Skeletal muscle cell (primary cell): ENCODE measurements around the gene MT1E.
"Not testable (repeated sequence)": the region's sequence is repeated elsewhere in the genome, so short reads cannot be mapped to it uniquely, and the experiment has no call there.

Experiments
- DNase-seq: peaks from one replicate; pipeline ENCODE4 v3.0.0-alpha.2; 2010; ENCODE audit warnings: low read depth
- H3K4me3 ChIP-seq: 2 replicates; pipeline ENCODE4 v1.5.1; 2011; ENCODE audit warnings: low read depth, mild to moderate bottlenecking, control low read depth, low read length, moderate library complexity

The MT1E gene

GRCh38 chr16:56625140-56625942, at the start of gene MT1E:
MT1E (plus strand) TSS chr16:56625781; CDS start chr16:56625852, 71 bp downstream.
- H3K4me3 ChIP-seq, result peak within 1 kb of the TSS; percentile 72
- peak; percentile 49 for DNase-seq

DNA sequence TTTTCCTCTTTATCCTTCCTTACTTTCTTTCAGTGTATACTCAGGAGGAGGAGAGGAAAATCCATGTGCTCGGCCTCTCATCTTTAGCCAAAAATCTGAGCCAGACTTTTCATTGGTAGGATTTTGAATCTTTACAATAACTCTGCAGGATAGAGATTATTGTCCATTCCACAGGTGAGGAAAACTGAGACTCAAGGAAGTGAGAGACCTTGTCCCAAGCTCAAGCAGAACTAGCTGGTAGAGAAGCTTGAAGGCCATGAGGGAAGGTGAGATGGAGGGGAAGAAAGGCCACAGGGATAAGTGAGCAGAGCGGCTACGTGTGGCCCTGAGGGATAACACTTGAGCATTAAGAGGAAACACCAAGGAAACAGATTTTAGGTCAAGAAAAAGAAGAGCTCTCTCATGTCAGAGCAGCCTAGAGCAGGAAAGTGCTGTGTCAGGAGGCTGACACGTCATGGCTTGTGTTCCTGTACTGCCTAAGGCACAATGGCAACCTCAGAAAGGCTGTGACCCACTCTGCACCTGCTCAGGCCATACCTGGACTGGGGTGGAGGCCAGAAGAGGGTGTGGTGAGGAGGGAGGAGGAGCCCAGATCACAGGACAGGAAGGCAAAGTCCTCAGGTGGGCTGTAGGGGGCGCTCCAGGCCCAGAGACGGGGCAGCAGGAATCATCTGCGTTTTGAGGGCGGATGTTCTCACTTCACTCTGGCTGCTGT, 48.8 kb upstream of the MT1E start:
- DNase-seq, result no peak
- H3K4me3 ChIP-seq, result no peak overlapping the region

DNA sequence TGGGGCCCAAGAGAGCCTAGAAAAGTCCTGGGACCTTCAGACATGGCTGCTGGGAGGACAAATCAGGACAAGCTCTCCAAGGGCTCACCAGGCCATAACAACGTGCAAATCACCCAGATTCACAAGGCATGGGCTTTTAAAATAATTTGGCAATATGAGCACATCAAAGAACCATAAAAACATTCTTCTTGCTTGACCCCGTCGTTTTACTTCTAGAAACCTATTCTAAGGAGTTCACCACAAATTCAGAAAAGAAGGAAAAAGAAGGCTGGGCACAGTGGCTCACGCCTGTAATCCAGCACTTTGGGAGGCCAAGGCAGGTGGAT, 48.3 kb upstream of the MT1E start:
- DNase-seq, result no peak
- no peak overlapping the region for H3K4me3 ChIP-seq

- no peak for DNase-seq
- no peak overlapping the region for H3K4me3 ChIP-seq
Observed at GRCh38 chr16:56580391-56581048, 45.1 kb upstream of the MT1E start.

DNA sequence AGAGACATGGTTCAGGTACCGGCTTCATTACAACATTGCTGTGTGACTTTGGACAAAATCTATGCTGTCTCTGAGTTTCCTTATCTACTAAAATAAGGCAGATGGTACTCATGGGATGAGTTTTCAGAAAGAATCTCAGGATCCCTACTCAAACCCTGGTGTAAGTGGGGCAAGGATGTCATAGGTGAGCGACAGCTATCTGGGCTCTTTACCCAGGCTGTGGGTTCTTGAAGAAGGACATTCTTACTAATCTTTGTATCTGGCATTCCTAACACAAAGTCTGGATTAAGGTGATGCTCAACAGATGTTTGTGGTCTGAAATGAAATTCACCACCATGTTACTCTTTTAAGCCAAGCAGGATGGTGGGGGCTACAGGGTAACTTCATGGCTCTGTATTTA, 42.7 kb upstream of the MT1E start:
- not testable (repeated sequence) for DNase-seq, H3K4me3 ChIP-seq

- H3K4me3 ChIP-seq, result no peak overlapping the region
Observed at GRCh38 chr16:56583351-56584168, 42.0 kb upstream of the MT1E start.

GRCh38 chr16:56584276-56584675, 41.3 kb upstream of the MT1E start:
- H3K4me3 ChIP-seq, result no peak overlapping the region
- no peak for DNase-seq

More at GRCh38 chr16:56583351-56584168, 42.0 kb upstream of the MT1E start:
- DNase-seq, result no peak

GRCh38 chr16:56588781-56589140, 36.8 kb upstream of the MT1E start:
- H3K4me3 ChIP-seq, result peak overlapping the region; percentile 48
- no peak for DNase-seq

- no peak for DNase-seq
- peak within 1 kb of the TSS; percentile 48 for H3K4me3 ChIP-seq
Observed at GRCh38 chr16:56589141-56590039, 36.2 kb upstream of the MT1E start, which contains the start of gene MT3. MT3 (plus strand) TSS chr16:56589528; CDS start chr16:56589591, 63 bp downstream.

GRCh38 chr16:56591377-56592060, 34.1 kb upstream of the MT1E start:
- DNase-seq, result no peak
- H3K4me3 ChIP-seq, result no peak overlapping the region

DNA sequence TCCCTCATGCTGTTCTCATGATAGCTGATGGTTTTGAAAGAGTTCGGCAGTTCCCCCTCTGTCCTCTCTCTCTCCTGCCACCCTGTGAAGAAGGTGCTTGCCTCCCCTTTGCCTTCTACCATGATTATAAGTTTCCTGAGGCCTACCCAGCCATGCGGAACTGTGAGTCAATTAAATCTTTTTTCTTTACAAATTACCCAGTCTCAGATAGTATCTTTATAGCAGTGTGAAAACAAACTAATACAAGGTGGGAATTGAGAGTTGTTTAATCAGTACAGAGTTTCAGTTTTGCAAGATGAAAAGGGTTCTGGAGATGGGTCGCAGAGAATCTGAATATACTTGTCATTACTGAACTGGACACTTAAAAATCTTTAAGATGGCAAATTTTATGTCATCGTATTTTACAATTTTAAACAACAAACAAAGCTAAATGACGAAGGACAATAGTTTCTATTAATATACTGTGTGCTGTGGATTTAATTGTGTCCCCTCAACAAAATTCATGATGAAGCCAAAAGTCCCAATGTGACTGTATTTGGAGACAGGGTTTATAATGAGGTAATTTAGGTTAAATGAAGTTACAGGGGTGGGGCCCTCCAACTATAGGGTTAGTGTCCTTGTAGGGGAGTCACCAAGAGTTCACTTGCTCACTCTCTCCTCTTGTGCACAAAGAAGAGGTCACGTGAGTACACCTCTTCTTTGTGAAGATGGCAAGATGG, 31.8 kb upstream of the MT1E start:
- H3K4me3 ChIP-seq, result no peak overlapping the region

GRCh38 chr16:56594292-56594619, 31.3 kb upstream of the MT1E start:
- H3K4me3 ChIP-seq, result no peak overlapping the region
- DNase-seq, result no peak

More for the DNA sequence above, 31.8 kb upstream of the MT1E start:
- no peak for DNase-seq

GRCh38 chr16:56600398-56600999, 25.1 kb upstream of the MT1E start:
- no peak overlapping the region for H3K4me3 ChIP-seq
- no peak for DNase-seq

- no peak overlapping the region for H3K4me3 ChIP-seq
- no peak for DNase-seq
Observed at GRCh38 chr16:56601325-56601724, 24.3 kb upstream of the MT1E start.

DNA sequence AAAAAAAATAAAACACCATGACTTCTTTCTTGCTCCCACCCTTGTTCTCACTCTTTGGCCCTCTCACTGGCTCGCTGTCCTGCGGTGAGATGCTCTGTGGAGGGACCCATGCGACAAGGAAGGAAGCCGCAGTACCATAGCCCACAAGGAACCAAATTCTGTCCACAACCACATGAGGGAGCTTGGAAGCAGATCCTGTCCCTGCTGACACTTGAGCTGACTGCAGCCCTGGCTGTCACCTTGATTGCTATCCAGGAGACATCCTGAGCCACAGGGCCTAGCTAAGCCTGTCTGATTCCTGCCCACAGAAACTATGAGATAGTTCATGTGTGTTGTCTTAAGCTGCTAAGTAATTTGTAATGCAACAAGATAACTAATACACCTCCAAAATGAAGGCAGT, 22.0 kb upstream of the MT1E start:
- H3K4me3 ChIP-seq, result no peak overlapping the region
- DNase-seq, result no peak

DNA sequence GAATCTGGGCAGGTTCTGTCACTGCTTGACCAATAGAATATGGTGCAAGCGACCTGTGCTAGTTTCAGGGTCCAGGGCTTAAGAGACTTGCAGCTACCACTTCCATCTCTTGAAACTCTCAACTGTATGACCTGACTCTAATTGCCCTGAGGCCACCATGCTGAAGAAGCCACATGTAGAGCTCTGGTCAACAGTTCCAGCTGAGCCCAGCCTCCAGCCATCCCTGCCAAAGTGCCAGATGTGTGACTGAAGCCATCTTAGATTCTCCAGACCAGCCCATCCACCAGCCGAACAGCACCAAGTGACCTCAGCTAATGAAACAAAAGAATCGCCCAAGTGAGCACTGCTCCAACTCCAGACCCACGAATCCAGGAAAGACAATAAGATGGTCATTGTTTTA, 20.6 kb upstream of the MT1E start:
- no peak overlapping the region for H3K4me3 ChIP-seq
- no peak for DNase-seq

- no peak for DNase-seq
- H3K4me3 ChIP-seq, result no peak overlapping the region
Observed at GRCh38 chr16:56605475-56605874, 20.1 kb upstream of the MT1E start.
